Medulla oblongata (tissue), 1 donor: ENCODE data around the gene BEST1.
"Not testable (repeated sequence)": the region's sequence is repeated elsewhere in the genome, so short reads cannot be mapped to it uniquely, and the experiment has no call there.

Experiments
- DNase-seq: peaks from one replicate; pipeline ENCODE4 v3.0.0-alpha.2; 2015; ENCODE audit errors: extremely low spot score

BEST1 gene

DNA sequence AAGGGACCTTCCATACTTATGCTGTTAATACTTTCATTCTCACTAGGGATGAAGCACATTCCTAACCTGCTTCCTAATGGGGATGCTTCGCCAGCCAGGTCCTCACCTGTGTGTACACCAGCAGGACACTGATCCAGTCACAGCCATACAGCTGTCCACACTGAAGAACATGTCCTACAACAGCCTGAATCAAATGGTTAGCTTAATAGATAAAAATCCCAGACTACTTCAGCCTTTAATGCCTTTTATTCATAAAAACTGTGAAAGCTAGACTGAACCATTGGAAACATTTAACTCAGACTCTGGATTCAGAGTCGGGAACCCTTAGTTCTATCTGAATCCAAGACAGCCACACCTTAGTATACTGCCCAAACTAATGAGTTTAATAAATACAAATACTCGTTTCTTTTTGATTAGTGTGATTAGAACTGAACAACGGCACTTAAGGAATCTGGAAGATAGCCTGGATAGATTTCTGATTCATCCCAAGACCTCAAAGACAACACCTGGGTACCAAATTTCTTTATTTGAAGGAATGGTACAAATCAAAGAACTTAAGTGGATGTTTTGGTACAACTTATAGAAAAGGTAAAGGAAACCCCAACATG lies 14.0 kb downstream of the BEST1 start:
- no peak for DNase-seq

DNA sequence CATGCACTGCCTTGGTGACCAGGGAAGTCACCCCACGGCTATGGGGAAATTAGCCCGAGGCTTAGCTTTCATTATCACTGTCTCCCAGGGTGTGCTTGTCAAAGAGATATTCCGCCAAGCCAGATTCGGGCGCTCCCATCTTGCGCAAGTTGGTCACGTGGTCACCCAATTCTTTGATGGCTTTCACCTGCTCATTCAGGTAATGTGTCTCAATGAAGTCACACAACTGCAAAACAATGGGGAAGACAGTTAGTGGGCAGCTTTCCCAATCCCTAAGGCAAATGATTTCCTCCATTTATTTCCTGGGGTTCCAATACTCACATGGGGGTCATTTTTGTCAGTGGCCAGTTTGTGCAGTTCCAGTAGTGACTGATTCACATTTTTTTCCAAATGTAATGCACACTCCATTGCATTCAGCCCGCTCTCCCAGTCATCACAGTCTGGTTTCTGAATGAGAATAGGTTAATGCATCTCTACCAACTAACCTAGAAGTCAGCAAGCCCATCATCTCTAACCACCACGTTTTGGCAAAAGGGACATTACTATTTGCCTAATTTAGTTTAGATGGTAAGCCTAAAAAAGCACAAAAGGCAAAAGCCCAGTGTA lies 14.6 kb downstream of the BEST1 start:
- not testable (repeated sequence) for DNase-seq

DNA sequence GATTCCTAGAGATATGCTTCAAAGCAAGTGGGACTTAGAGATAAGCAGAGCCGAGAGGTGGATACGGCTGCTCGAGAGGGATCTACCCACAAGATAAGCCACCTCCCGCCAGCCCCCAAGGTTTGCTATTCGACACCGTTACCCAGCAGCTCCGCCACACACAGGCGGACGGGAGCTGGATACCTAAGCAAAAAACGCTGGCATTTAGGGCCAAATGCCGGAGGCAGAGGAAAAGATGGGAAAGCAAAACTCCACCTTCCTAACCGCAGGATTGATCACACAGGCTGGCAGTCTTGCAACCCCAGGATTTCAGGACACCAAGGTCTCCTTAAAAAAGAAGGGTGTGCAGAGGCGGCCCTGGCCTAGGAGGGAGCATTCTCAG lies 16.6 kb downstream of the BEST1 start:
- DNase-seq, result no peak

DNA sequence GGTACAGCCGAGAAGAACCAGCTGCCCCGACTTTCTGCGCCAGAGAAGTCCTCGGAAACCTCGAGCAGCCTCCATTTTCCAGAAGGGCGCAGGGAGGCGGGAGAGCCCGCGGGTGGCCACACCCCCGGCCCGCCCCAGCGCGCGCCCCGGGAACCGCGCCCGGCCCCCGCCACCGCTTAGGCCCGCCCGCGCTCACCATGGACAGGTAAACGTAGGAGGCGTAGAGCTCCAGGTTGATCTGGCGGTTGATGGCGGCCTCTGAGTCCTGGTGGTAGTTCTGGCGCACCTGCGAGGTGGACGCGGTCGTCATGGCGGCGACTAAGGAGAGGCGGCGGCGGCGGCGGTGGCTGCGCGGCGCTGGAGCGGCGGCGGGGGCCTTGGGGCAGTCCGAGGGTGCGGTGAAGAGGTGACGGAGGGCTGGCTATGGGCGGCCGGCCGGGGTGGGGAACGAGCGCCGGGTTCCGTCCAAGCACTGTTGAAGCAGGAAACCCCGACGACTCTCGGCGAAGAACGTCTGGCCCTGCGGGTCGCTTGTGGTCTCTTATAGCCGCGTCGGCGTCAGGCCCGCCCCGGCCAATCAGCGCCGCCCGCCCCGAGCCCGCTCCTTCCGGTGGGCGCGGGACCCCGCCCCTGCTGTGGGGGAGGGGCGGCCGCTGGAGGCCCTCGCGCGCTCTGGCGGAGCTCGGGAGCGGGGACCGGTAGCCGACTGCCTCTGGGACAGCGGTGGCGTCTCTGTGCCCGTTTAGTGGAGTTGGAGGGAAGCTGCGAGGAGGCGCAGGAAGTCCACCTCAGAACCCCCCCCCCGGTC lies 17.2 kb downstream of the BEST1 start, which contains the start of gene FTH1:
Gene FTH1 (minus strand): TSS at position 519 of the 808 bp plus-strand sequence. CDS start 209 bp downstream, at position 310.
- DNase-seq, result peak; percentile 96

DNA sequence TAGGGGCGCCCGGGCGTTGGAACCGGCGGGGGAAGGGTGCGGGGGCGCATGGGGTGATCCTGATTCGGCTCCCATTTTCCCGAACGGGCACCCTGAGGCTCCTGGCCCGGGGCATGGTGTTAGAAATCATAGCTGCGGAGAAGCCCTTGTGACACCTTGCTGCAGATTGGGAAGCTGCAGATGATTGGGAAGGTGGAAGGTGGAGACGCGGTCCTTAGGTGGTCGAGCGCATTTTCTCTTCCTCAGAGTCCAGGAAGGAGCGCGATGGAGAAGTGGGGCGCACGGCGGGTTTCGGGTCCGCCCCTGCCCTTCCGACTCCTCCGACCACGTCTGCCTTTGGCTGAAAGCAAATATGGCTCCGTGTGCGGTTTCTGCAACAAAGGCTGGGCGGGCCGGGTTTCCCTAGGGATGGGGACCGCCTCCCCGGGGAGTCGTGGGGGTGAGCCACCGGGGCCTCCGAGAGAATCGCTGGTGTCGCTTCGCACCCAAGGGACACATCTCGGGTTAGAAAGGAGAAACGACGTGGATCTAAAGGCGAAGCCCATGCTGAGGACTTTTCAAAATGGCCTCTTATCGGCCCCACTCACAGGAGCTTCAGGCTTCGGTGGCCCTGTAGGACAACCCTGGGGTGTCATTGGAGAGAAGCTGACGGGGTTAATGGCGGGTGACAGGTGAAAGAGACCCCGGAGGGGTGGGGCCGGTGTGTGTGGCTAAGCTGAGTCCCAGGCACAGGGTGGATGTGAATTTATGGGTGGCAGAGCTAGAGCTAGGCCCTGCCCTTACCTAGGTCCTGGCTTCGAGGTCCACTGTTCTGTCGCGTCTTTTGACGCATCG lies 18.0 kb downstream of the BEST1 start:
- DNase-seq, result peak; percentile 54

DNA sequence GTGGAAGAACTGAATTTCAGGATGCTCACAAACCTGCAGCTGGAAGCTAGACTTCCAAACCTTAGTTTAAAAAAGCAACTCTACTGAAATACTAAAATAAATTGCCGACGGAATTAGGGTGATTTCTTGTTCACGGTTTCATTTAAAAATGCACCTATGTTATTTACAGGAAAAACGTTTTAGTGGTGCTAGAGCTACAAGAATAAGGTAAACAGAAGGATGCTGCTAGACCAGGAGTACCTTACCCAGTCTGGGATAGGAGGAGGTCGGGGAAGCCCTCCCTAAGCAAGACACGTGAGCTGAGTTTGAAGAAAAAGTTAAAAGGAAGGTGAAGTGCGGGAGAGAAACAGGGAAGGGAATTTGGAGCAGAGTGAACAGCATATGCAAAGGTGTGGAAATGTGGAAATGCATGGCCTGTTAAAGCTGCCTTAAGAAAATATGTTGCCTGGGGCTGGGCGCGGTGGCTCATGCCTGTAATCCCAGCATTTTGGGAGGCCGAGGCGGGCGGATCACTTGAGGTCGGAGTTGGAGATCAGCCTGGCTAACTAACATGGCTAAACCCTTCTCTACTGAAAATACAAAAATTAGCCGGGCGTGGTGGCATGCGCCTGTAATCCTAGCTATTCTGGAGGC lies 18.7 kb downstream of the BEST1 start:
- no peak for DNase-seq

DNA sequence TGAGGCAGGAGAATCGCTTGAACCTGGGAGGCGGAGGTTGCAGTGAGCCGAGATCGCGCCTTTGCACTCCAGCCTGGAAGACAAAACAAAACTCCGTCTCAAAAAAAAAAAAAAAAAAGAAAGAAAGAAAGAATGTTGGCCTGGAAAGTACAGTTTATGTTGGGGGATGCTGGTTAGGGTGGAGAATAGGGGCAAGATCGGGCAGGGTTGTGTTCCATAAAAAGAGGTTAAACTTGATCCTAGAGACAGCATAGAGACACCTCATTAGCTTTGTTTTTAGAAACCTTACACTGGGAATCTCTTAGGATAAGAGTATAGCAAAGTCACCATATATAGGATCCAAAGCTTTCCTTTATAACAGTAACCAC lies 19.2 kb downstream of the BEST1 start:
- no peak for DNase-seq

DNA sequence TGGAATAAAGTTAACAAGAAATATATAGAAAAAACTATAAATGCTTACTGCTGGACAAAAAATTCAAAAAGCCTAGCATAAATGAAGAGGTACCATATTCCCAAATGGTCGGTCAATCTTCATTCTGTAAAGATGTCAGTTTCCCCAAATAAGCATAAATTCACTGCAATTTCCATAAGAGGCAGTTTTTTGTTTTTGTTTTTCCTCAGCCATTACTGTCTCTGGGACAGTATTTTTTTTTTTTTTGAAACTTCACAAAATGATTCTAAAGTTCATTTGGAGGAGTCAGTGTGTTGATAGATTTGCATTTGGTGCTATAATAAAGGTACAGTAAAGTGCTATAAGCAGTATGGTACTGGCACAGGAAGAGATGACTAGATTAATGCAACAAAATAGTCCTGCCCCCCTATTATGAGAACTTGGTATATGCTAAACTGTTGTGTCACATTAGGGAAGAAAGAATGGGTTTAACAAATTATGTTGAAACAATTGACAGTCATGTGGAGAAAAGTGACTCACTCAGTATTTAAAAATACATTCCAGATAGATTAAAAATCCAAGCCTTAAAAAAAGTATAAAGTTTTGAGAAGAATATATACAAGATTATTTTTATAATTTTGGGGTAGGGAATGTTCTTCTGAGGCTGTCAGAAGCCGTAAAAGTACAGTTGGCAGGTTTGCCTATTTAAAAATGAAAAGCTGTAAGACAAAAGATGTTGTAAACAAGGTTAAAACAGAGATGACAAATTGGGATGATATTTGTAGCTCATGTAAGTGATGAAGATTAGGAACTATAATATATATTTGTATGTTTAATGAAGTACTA lies 19.9 kb downstream of the BEST1 start:
- DNase-seq, result peak; percentile 49

DNA sequence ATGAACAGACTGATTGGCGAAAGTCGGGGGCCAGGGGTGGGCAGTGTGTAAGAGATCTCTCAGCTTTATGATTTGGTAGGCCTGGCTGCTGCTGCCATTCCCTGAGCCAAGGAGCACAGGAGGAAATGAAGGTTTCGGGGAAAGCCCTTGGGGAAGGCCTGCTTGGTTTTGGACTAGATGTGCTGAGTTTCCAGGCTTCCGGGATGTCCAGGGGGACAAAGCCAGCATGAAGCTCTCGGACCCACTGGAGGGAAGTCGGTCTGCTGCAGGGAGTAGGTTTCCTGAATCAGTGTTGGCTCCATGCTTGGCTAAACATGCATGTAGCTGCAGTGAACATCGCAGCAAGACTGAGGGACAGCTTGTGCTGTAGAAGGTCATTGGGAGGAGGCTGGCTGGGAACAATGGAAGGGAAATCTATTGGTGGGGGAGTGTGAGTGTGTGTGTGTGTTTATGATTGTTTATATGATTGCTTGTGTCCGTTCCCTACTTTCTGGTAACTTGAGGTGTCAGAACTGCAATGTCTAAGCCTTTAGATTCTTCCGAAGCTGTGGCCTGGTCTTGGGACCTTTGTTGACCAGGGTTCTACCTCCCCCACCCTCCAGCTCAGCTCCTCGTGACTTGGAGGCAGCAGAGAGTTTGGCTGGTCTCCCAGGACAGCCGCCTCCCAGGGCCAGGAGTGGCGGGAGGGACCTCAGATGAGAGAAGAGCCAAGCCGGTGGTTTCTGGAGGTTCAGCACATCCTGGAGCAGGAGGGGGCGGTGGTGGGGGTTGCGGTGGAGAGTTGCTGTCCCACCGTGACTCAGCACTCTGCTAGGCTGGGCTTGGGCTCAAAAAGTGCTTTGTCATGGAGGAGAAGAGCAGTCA lies 21.3 kb downstream of the BEST1 start:
- peak; percentile 98 for DNase-seq

DNA sequence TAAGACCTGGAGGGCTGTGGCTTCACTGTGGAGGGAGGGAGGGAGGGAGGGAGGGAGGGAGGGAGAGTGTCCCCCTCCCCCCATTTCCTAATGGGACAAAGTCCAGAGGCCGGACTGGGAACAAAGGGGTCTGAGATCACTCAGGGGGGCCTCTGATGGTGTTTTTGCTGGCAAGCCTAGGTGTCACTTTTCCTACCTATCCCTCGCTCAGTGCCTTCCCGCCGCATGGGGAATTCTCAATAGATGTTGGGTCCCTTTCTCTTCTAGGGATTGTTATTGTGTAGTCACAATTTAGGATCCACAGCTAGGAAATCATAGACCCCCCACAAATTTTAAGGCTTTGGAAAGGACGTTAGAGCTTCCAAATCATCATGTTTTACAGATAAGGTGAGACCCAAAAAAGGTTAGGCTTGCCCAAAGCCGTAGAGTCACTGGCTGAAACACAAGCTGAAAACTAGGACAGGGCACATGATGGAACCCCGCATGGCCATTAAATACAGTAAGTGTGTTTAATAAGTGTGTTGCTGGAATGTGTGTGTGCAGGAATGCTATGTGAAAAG lies 22.0 kb downstream of the BEST1 start:
- no peak for DNase-seq

DNA sequence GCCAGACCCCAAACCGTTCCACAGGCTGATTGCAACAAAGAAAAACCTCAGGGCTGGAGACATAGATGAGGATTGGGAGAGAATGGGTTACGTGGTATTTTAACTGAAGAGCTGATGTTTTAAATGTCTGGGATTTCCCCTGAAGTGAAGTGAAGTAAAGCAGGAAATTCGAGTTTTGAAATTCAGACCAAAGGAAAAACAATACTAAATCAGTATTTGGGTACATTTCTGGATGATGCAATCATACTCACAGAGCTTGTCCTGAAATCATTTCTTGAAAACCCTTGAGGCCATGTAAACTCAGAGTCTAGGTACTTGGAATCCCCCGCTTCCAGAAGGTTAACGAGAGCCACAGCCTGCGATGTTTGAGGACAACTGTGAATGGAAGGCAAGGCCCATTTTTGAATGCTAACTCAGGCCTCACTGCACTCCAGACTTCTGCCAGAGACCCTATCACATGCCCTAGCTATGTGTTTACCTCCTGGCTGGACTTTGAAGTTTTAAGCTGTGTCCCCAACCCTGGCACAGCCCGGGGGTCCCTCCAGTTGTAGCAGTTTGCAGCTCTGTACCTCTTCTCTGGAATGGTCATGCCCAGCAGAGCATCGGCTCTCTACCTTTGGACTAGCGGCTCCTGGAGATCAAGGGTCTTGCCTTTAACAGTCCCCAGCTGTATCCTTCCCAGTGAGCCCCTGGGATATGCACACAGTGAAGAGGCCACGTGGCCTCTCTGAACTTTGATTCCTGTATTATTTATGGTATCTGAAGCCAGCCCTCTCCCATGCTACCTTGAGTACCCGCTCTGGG lies 22.7 kb downstream of the BEST1 start:
- DNase-seq, result peak; percentile 56

DNA sequence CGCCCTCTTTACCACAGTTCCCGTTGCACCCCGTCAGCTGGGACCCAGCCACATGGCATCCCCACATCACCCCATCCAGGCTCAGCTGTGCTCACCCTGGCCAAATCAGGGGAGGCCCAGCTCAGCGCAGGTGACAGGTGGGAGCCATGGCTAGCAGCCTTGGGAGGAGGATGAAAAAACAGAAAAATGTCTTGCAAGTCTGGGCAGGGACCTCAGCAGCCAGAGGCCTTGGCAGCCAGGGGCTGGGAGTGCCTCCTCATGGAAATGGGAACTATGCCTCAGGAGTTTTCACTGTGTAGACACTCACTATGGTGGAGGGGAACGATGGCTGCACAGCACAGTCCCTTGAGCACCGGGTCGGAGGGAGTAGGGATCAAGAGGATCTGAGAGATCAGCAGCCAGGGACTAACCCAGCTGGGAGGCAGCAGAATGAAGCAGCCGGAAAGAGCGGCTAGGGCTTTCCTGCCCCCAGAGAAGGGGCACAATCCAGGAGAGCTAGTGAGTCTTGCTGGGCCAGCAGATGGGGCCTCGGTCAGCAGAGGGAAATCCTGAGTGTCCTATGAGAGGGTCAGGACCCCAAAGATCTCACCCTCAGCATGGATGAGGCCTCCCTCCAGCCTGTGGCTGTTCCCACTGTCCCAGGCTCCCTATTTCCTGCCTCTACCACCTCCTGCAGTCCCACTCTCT lies 23.5 kb downstream of the BEST1 start:
- DNase-seq, result no peak

DNA sequence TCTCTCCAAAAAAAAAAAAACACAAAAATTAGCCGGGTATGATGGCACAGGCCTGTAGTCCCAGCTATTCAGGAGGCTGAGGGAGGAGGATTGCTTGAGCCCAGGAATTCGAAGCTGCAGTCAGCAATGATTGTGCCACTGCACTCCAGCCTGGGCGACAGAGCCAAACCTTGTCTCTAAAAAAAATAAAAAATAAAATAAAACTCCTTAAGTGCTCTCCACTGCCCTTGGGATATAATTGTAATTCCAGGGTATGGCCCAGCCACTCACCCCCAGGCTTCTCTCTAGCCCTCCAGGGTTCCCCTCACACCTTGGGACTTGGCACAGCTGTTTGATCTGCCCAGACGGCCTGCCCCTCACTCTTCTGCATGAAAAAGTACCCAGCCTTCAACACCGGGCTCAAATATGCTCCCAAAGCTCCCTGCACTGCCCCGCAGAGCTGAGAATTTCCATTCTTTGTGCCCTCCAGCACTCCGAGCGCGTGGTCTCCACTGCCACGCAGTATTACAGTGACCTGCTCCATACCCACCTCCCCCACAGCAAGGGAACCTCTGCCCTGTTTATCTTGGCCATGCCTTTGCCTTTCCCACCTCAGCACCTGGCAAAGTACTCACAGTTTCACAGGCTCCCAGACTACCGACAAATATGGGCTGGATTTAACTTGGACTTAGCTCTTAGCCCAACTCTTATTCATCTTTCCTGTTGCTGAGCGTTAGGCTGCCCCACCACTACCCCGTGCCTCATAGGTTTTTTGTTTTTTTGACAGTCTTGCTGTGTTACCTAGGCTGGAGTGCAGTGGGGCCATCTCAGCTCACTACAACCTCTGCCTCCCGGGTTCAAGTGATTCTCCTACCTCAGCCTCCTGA lies 24.8 kb downstream of the BEST1 start:
- DNase-seq, result no peak

DNA sequence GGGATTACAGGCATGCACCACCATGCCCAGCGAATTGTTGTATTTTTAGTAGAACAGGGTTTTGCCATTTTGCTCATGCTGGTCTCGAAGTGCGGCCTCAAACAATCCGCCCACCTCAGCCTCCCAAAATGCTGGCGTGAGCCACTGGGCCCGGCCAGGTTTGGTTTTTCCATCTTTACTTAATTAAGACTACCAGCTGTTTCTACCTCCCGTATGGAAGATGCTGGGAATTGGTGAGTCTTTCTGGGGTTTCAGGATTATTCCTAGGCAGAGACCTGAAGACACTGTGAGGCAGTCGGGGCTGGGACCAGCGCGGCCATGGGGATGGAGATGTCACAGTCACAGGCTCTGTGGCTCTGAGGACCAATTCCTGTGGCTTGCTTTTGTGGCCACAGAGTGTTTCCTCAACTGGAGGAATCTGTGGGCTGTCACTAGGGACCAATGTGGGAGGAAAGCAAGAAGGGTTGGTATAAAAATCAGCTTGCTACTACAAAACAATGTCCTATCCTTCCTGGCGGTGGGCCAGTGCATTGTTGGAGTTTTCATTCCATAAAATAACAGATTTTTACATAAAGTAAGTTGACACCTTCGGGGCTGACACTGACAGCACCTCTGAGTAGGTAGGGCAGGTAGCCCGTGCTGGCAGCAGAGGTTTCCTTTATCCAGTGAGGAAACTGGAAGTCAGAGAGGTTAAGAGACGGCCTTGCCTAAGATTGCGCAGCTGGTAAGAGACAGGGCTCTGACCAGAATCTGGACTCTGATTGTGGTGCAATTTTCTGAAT lies 25.7 kb downstream of the BEST1 start:
- DNase-seq, result no peak

DNA sequence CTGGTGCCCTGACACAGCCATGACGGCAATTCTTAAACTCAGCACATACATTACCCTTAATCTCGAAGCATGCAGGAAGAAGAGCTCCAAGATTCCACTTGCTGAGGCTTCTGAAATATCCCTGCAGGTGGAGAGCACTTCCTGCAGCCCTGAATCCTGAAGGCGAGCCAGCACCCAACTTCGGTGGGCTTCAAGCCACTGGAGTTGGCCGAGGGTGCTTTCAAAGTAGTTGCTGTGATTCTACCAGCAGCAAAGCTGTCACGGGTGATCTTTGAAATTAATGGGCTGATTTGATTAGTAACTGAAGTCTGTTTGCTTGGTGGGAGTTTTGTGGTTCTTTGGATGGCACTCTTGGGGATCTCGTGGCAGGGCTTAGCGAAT lies 26.3 kb downstream of the BEST1 start:
- DNase-seq, result no peak

DNA sequence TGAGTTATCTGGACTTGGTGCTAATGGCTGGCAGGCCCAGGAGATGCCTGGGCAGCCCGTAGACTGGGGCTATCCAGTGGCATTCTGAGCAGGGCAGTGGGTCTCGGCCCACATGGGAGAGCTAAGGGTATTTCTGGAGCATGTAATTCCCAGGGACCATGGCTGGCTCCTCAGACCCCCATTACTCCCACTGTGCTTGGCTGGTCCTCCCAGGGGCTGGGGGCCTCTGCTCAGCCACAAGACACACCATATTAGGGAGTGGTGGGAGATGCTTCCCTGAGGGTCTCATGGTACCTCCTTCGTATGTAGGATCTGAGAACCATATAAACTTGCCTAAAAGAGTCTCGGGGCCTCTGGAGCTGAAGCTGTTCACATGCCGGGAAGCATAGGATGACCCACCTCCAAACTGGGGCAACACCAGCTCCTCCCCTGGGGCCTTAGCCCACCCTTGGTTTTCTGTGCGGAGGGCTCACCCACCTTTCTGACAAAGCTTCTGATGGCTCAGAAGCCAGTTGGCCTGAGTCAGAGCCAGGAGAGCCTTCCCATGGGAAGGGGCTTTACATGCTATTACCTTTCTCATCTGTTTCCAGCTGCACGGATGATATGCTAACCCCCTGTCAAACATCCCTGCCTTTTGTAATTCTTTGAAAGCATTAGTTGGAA lies 26.8 kb downstream of the BEST1 start:
- DNase-seq, result no peak
